K562 (cell line): ENCODE measurements around the gene NIN. TPM values are rescaled to one million over a fixed set of nuclear protein-coding genes. Genes with fewer than 3 reads are reported as not detected.

ENCODE experiments used
- ATAC-seq: fragments of 200-7000 bp; cut with Tn5 transposase; 3 replicates; pipeline ENCODE4 v1.9.1; 2020; ENCODE audit warnings: moderate library complexity
- BruUV-seq: library from RNA; stranded (reverse); fragments of 400-500 nt; replicated peaks from 2 replicates; lab custom pipeline; 2021; lab: Mats Ljungman, UMichigan
- CTCF ChIA-PET: fragments of 300-600 bp; formaldehyde crosslinking; extraction: SDS; loops from one replicate; lab custom pipeline; 2021; ENCODE audit warnings: low intra/inter-chr PET ratio; lab: Yijun Ruan, JAX
- POLR2A ChIA-PET: fragments of 300-600, 350-650 bp; sonication (Branson Sonifier 250); formaldehyde crosslinking; extraction: SDS; loops from one replicate; lab custom pipeline; 2021; ENCODE audit warnings: antibody characterized with exemption, inconsistent platforms; lab: Yijun Ruan, JAX
- DNase-seq, 4 experiments: peaks; one replicate each; pipeline versions ENCODE4 v3.0.0 to v3.0.0-alpha.2; 2011 to 2018; ENCODE audit warnings: low spot score in 3 of 4, mixed read lengths in 3 of 4; ENCODE audit errors: extremely low read depth in 1 of 4
- FAIRE-seq: peaks from 2 replicates; lab custom pipeline; 2011; peaks lifted over from hg19 to GRCh38; lab: Jason Lieb, UNC
- H2AFZ ChIP-seq: 2 replicates; pipeline ENCODE4 v1.6.0; 2011; ENCODE audit warnings: low read depth, low read length, control low read depth, inconsistent platforms
- H3K27ac ChIP-seq: fragments of 200-600 bp; 3 replicates; pipeline ENCODE4 v1.8.0; 2011; ENCODE audit warnings: low read depth, mild to moderate bottlenecking, control low read depth, inconsistent platforms, low read length, moderate library complexity, mixed read lengths; ENCODE audit errors: extremely low read depth
- H3K27me3 ChIP-seq, 2 experiments: fragments of 300-600 bp in 1 of 2; 2 replicates in 1 of 2; 3 replicates in 1 of 2; pipeline versions ENCODE4 v1.6.0 to v1.8.0; 2011; ENCODE audit warnings: inconsistent platforms in 2 of 2, low read length in 2 of 2, mild to moderate bottlenecking in 1 of 2, mixed read lengths in 1 of 2, moderate library complexity in 1 of 2; ENCODE audit not compliant: control insufficient read depth in 2 of 2, insufficient read depth in 2 of 2
- H3K36me3 ChIP-seq: fragments of 300-600 bp; 3 replicates; pipeline ENCODE4 v1.8.0; 2011; ENCODE audit warnings: mild to moderate bottlenecking, low read length, inconsistent platforms; ENCODE audit not compliant: control insufficient read depth, insufficient read depth
- H3K4me1 ChIP-seq, 2 experiments: fragments of 200-600 bp in 1 of 2; replicated peaks in 1 of 2; 2 replicates in 1 of 2; 3 replicates in 1 of 2; pipeline versions ENCODE4 v1.5.1 to v1.8.0; 2011; ENCODE audit warnings: inconsistent platforms in 2 of 2, low read length in 2 of 2, mild to moderate bottlenecking in 1 of 2, mixed read lengths in 1 of 2, moderate library complexity in 1 of 2; ENCODE audit not compliant: control insufficient read depth in 2 of 2, insufficient read depth in 2 of 2
- H3K4me2 ChIP-seq: 2 replicates; pipeline ENCODE4 v1.6.1; 2011; ENCODE audit warnings: low read length, control low read depth, inconsistent platforms, mixed read lengths; ENCODE audit not compliant: insufficient read depth
- H3K4me3 ChIP-seq: fragments of 200-600 bp; sonication (generic), shearing (Covaris generic); 2 replicates; pipeline ENCODE4 v1.5.1; 2016; ENCODE audit warnings: control low read depth, inconsistent platforms
- H3K79me2 ChIP-seq: fragments of 200-600 bp; 3 replicates; pipeline ENCODE4 v1.8.0; 2011; ENCODE audit warnings: low read length, inconsistent platforms; ENCODE audit not compliant: control insufficient read depth, insufficient read depth
- H3K9ac ChIP-seq, 2 experiments: 2 replicates each; pipeline versions ENCODE4 v1.6.0 to v1.6.1; 2011; ENCODE audit warnings: low read depth in 2 of 2, low read length in 2 of 2, control low read depth in 1 of 2, inconsistent platforms in 1 of 2, mild to moderate bottlenecking in 1 of 2, mixed read lengths in 1 of 2; ENCODE audit not compliant: insufficient read depth in 1 of 2
- H3K9me1 ChIP-seq: one replicate; pipeline ENCODE4 v1.6.0; 2011; ENCODE audit warnings: inconsistent platforms, mild to moderate bottlenecking, low read length, moderate library complexity; ENCODE audit not compliant: control insufficient read depth, insufficient read depth
- H3K9me3 ChIP-seq: replicated peaks from 2 replicates; pipeline ENCODE4 v1.5.1; 2011; ENCODE audit warnings: low read depth, low read length, inconsistent platforms; ENCODE audit not compliant: control insufficient read depth, insufficient read depth
- H4K20me1 ChIP-seq: replicated peaks from 2 replicates; pipeline ENCODE4 v1.6.1; 2011; ENCODE audit warnings: low read length, inconsistent platforms, mixed read lengths; ENCODE audit not compliant: control insufficient read depth, insufficient read depth
- AFF4 ChIP-seq: sonication (generic); formaldehyde crosslinking; IDR thresholded peaks from 2 replicates; pipeline ENCODE4 v1.8.0; 2023; ENCODE audit warnings: mild to moderate bottlenecking, missing genetic modification reagents
- ATF6 ChIP-seq: sonication (generic); formaldehyde crosslinking; IDR thresholded peaks from 2 replicates; pipeline ENCODE4 v1.4.0; 2020; ENCODE audit warnings: mild to moderate bottlenecking, missing genetic modification reagents
- CHD4 ChIP-seq: fragments of 200-600 bp; sonication (generic); IDR thresholded peaks from 3 replicates; pipeline ENCODE4 v1.6.1; 2012; ENCODE audit warnings: low read depth, mild to moderate bottlenecking, mixed read lengths, low read length, inconsistent platforms; ENCODE audit not compliant: insufficient read depth, insufficient replicate concordance, poor library complexity, severe bottlenecking
- GABPB1 ChIP-seq: sonication (generic); formaldehyde crosslinking; IDR thresholded peaks from 2 replicates; pipeline ENCODE4 v1.8.0; 2022; ENCODE audit warnings: mild to moderate bottlenecking, missing genetic modification reagents
- HIVEP1 ChIP-seq: fragments of 250-450 bp; sonication (Bioruptor Pico); IDR thresholded peaks from 2 replicates; pipeline ENCODE4 v1.4.0; 2020; ENCODE audit warnings: mild to moderate bottlenecking
- WGBS: fragments of 100-300 bp; shearing (Covaris generic); methylation state at CpG from one replicate; pipeline ENCODE4 v1.1.6; 2016; ENCODE audit warnings: low coverage, mixed read lengths; ENCODE audit not compliant: insufficient coverage; ENCODE audit errors: missing lambda C conversion rate; 5-methylcytosine and 5-hydroxymethylcytosine counted together
- in situ Hi-C: fragments of 300-500 bp; cut with MboI; formaldehyde crosslinking; loops from 4 replicates; pipeline ENCODE4 v1.15.0; 2018; ENCODE audit warnings: inconsistent platforms, mixed read lengths
- intact Hi-C: fragments of 100-400 bp; cut with micrococcal nuclease; formaldehyde crosslinking; loops from 2 replicates; pipeline ENCODE4 v1.14.2; 2022
- polyA plus RNA-seq, 8 experiments: library from polyadenylated mRNA; depleted of rRNA in 4 of 8; stranded (reverse) in 5 of 8; unstranded in 3 of 8; fragments of >200 nt; fragmentation: Nextera tagmentation in 2 of 8; fragmentation: Illumina TruSeq in 1 of 8; extraction: Ambion mirVana in 2 of 8; extraction: Trizol in 1 of 8; gene quantifications; 2 replicates each; pipeline versions ENCODE4 v1.2.1 to v1.2.3, GENCODE V29; 2011 to 2014; ENCODE audit warnings: inconsistent platforms in 1 of 8, missing spikeins in 1 of 8
- total RNA-seq, 7 experiments: library from RNA; depleted of rRNA in 6 of 7; stranded (reverse); fragments of >200 nt in 6 of 7; fragmentation: Illumina TruSeq in 2 of 7; extraction: Trizol in 2 of 7; gene quantifications; 2 replicates each; pipeline versions ENCODE4 v1.2.1 to v1.2.3, GENCODE V29; 2011 to 2021; ENCODE audit warnings: low replicate concordance in 1 of 7

Gene NIN
- total and polyA plus RNA-seq, 9 of the 15 experiments (the other 6 are each of a cell fraction or from before 2014, with no cell fraction given), result 0.84 to 8.4 (median 5.0) TPM

- no peak for TF ChIP-seq ATF6 (CRISPR knock-in tag)
- TF ChIP-seq HIVEP1, result no peak
- TF ChIP-seq CHD4, result no peak
- TF ChIP-seq, all 486 proteins: peak for 0
These were observed 33.5 kb downstream of the NIN start (continued) for GRCh38 chr14:50797250-50798047.

DNA sequence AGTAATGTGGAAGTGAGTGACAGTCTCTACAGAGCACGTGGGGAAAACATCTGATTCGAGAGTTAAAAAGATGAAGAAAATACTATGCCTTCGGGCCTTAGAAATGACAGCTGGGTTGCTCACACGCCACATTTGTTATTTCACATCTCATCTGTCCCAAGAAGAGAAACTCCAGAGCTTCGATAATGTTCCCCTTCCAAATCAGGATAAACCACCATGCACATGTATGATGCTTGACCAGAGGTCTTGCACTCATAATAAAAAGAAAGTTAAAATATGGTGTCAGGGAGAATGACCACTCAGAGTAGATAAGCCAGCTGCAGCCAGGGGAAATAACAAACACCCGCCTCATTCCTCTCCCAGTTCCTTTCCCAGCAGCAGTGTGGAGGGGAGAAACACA is 34.6 kb downstream of the NIN start:
- Histone ChIP-seq H3K9ac (no peak overlapping the region), H3K79me2 (no peaks in the 10 kb centered on the region), H3K36me3 (no peaks in the 10 kb centered on the region), H3K27me3 (peaks cover 0 to 3% of the 10 kb centered on the region in 2 experiments; a peak in 1 of 5 replicates), H2AFZ (no peak overlapping the region), H3K27ac (no peak overlapping the region), H3K9me1 (no peaks in the 10 kb centered on the region), H3K4me2 (no peak overlapping the region), H4K20me1 (no peaks in the 10 kb centered on the region), H3K4me3 (no peak overlapping the region), H3K4me1 (no peaks in the 10 kb centered on the region), H3K9me3 (no peaks in the 10 kb centered on the region)
- POLR2A ChIA-PET, result interaction anchor here (0.9 kb wide), 1 partner anchor 217 kb away, joined by 3 read pairs; no protein-coding TSS in a partner anchor
- DNase-seq (no peak), FAIRE-seq (no peak), ATAC-seq (no peak)
- intact Hi-C loops, result no loop called here
- TF ChIP-seq GABPB1 (no peak), AFF4 (CRISPR knock-in tag) (no peak)
- in situ Hi-C loops, result loop anchor here (25.0 kb wide), 1 partner anchor 459 kb away; no protein-coding TSS in a partner anchor
- 10% methylated on average over 5 of the region's 6 CpGs for whole genome bisulfite sequencing
- CTCF ChIA-PET, result no interaction called here
- no TSS peak for BruUV-seq
